Jurkat, Clone E6-1 (cell line): ENCODE measurements around the gene MAGEA9.
"Not testable (repeated sequence)": the region's sequence is repeated elsewhere in the genome, so short reads cannot be mapped to it uniquely, and the experiment has no call there.

Experiments used
- DNase-seq: peaks from one replicate; pipeline ENCODE4 v3.0.0-alpha.2; 2011; ENCODE audit warnings: low read depth, low spot score
- H3K4me3 ChIP-seq: 2 replicates; pipeline ENCODE4 v1.5.1; 2011; ENCODE audit warnings: mild to moderate bottlenecking, low read length, control low read depth, moderate library complexity

MAGEA9 gene

DNA sequence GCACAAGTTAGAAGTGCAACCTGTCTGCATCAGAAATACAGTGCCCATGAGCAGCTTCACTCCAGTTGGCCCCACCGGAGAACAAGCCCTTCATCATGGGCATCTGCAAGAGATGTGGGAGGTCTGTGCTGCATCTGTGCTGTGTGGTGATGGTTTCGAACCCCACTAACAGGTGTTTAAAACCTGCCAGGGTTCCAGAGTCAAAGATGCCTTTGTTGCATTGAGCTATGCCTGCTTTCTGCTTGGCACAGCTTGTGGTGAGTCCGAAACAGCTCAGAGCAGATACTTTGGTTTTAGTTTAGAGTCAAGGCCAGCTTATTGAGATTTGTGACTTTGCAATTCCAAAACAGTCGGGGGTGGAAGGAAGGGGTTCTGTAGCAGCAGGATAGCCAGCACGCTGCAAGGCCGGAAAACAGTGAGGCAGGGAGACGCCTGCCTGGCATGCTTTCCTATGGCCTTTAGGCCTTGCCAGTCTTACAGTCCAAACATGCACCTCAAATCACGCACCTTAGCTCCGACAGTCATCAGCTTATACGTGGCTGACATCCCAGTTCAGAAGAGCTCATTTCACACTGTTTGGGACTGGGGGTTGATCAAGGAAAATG, 21.8 kb downstream of the MAGEA9 start:
- H3K4me3 ChIP-seq: no peak overlapping the region
- no peak for DNase-seq

DNA sequence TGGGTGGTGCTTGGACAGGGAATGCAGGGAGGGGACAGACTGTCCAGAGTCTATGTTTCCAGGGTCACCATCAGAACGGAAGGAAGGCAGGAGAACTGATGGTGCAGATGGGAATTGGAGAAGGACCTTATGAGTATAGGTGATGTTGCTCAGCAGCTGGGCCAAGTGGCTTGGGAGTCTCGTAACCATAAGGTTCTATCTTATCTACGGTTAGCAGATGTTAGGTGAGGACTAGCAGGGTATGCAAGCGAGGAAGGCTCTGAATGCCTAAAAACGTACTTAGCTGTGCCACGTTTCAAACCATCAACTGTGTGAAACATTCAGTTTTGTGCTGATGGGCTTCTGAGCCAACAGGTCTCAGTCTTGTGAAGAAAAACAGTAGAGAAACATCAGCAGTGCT, 22.4 kb downstream of the MAGEA9 start:
- H3K4me3 ChIP-seq: no peak overlapping the region
- DNase-seq: no peak

DNA sequence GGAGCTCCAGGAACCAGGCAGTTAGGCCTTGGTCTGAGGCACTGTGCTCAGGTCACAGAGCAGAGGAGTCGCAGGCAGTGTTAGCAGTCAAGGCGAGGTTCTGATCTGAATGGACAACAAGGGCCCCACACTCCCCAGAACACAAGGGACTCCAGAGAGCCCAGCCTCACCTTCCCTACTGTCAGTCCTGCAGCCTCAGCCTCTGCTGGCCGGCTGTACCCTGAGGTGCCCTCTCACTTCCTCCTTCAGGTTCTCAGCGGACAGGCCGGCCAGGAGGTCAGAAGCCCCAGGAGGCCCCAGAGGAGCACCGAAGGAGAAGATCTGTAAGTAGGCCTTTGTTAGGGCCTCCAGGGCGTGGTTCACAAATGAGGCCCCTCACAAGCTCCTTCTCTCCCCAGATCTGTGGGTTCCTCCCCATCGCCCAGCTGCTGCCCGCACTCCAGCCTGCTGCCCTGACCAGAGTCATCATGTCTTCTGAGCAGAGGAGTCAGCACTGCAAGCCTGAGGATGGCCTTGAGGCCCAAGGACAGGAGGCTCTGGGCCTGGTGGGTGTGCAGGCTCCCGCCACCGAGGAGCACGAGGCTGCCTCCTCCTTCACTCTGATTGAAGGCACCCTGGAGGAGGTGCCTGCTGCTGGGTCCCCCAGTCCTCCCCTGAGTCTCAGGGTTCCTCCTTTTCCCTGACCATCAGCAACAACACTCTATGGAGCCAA, 26.2 kb downstream of the MAGEA9 start:
- no peak for DNase-seq
- no peak overlapping the region for H3K4me3 ChIP-seq

DNA sequence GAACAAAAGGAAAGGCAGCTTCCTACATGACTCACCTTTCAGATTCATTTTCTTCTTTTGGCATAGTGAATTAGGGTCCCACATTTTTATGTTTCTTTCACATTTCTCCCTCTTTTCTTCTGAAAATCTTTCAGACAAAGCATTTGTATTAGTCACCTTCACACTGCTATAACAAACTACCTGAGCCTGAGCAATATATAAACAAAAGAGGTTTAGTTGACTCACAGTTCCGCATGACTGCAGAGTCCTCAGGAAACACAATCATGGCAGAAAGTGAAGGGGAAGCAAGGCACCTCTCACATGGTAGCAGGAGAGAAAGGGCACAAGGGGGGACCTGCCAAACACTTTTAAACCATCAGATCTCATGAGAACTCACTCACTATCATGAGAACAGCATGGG, 36.9 kb downstream of the MAGEA9 start:
- H3K4me3 ChIP-seq: no peak overlapping the region
- DNase-seq: no peak

DNA sequence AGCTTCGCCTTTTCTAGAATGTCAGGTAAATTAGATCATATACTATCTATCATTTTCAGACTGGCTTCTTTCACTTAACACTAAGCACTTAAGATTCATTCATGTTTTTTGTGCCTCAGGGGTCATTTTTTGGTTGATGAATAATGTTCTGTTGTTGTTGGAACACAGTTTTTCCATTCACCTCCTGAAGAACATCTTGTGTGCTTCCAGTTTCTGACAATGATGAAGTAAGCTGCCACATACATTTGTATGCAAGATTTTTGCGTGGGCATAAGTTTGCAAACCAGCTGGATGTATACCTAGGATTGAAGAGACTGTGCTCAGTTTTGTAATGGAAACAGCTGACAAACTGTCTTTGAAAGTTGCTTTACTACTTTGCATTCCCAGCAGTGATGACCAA, 37.6 kb downstream of the MAGEA9 start:
- H3K4me3 ChIP-seq: no peak overlapping the region
- DNase-seq: no peak

DNA sequence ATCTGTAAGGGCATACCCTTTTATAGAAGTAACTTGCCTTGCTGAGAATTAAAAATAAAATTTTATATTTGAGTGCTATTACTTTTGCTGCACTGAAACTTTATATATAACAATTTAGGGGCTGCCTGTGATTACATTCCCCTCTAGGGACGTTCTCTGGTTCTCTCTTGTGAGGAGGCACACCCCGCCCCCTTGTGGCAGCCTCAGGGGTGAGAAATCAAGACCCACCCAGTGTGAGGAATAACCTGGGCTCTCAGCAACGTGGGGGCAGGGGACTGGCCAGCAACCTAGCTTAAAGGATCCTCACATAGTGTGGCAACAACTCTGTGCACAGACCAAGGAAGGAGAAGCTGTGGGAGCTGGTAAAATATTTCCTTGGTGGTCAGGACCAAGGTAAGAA, 43.7 kb downstream of the MAGEA9 start:
- DNase-seq: no peak
- no peak overlapping the region for H3K4me3 ChIP-seq

DNA sequence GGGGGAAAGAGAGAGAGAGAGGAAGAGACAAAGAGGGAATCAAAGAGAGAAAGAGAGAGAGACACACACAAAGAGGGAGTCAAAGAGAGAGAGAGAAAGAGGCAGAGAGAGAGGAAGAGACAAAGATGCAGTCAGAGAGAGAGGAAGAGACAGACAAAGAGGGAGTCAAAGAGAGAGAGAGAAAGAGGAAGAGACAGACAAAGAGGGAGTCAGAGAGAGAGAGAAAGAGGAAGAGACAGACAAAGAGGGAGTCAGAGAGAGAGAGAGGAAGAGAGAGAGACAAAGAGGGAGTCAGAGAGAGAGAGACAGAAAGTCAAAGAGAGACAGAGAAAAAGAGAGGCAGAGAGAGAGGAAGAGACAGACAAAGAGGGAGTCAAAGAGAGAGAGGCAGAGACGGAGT, 45.5 kb downstream of the MAGEA9 start:
- no peak overlapping the region for H3K4me3 ChIP-seq
- no peak for DNase-seq

DNA sequence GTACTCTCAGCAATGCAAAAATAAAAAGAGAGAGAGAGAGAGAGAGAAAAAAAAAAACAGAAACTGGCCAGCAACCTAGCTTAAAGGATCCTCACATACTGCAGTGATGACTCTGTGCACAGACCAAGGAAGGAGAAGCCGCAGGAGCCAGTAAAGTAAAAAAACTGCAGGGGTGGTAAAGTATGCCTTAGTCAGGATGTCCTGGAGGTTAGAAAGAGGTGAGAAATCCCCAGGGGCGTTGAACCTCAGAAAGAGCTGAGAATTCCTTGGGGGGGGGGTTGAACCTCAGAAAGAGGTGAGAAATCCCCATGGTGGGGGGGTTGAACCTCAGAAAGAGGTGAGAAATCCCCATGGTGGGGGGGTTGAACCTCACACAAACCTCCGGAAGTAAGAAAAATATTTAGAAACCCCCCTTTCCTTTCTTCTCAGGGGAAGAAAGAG, 48.0 kb downstream of the MAGEA9 start:
- DNase-seq: no peak
- H3K4me3 ChIP-seq: no peak overlapping the region

DNA sequence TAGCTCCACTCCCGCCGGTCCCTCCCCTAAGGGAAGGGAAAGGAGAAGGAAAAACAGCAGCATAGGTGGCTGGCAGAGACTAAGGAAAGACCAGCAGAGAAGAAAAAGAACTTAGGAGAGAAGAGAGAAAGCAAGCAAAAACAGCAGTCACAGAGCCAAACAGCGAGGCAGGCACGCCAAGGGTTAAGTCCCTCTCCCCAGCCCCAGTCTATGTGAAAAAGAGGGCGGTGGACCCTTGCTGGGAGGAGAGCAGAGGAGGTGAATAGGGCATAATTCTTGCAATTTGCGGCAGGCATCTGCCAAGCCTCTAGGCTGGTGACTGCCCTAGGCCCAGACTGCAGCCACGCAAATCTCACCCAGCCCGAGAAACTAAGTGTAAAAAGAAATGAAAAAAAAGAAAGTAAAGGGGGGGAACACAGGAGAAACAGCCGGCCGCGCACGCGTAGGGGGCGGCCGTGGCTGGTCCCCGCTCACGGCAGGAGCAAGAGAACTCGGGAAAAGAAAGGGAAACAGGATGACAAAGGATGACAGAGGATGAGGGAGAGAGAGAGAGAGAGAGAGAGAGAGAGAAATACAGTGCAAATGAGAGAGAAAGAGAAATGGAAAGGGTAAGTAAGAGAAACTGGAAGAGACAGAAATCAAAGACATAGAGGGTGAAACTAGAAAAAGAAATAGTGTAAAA, 48.6 kb downstream of the MAGEA9 start:
- no peak overlapping the region for H3K4me3 ChIP-seq
- DNase-seq: no peak

DNA sequence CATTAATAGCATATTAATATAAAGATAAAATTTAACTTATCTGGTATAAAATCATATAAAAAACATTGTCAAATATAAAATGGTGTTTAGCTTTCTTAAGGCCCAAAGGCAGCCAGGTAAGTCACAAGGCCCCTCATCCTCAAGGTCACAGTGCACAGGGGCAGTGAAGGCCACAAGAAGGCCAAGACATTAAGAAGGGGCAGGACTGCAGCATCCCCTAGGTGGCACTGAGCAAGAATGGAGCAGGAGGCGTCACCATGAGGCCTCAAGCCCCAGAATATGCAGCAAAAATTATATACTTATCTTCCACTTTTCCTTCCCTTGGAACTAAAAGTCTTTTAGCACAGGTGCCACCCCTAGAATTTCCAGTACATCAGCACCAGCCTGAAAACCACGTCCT, 49.7 kb downstream of the MAGEA9 start:
- no peak for DNase-seq
- no peak overlapping the region for H3K4me3 ChIP-seq

DNA sequence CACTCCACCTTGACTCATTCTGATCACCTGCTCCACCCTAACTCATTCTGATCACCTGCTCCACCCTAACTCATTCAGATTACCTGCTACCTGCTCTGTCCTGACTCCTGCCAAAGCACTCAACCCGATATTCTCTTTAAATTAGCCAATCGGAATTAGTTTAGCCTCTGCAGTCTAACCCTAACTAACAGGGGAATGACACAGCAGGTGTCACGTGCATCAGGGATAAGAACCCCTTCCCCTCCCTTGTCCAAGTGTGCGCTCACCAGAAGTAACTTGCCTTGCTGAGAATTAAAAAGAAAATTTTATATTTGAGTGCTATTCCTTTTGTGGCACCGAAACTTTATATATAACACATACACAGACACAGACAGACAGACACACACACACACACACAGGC, 55.0 kb downstream of the MAGEA9 start:
- H3K4me3 ChIP-seq, DNase-seq: not testable (repeated sequence)

DNA sequence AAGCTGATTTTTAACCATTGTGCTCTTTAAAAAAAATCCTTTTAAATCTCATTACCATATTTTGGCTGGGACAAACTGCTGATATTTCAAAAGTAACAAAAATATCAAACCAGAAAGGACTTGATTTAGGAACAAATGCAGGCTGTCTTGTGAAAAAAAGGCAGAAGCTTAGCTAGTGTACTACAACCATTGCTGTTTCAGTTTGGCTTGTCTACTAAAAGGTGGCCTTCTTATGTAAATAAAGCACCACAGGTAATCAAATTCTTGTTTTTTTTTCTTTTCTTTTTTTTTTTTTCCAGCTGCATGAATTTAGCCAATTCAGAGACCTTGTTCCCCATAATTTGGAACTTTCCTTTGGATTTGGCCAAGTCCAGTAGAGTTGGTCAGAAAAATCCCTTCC, 55.4 kb downstream of the MAGEA9 start:
- no peak overlapping the region for H3K4me3 ChIP-seq

More for the DNA sequence above, 55.4 kb downstream of the MAGEA9 start:
- DNase-seq: no peak
